Stomach (tissue), 9 donors: Measurements from ENCODE around the gene CRTAC1. TPM values are rescaled to one million over a fixed set of nuclear protein-coding genes. Genes with fewer than 3 reads are reported as not detected.

Experiments used
- DNase-seq, 2 donors: peaks; one replicate each; pipeline versions ENCODE4 v3.0.0 to v3.0.0-alpha.2; 2013 to 2019
- H3K27ac ChIP-seq, 5 donors: fragments of 200-600 bp in 4 of 5; sonication (generic) in 4 of 5; one replicate each; pipeline ENCODE4 v1.5.1; 2013 to 2019; ENCODE audit warnings: mild to moderate bottlenecking in 1 of 5, moderate library complexity in 1 of 5
- H3K27me3 ChIP-seq, 3 donors: fragments of 200-600 bp; sonication (generic); one replicate each; pipeline ENCODE4 v1.5.1; 2017 to 2019; ENCODE audit warnings: mixed run types in 1 of 3
- H3K36me3 ChIP-seq, 4 donors: fragments of 200-600 bp; sonication (generic); 1 replicate in 3 of 4; 2 replicates in 1 of 4; pipeline ENCODE4 v1.5.1; 2016 to 2019
- H3K4me1 ChIP-seq, 4 donors: fragments of 200-600 bp; sonication (generic); one replicate each; pipeline ENCODE4 v1.5.1; 2016 to 2019
- H3K4me3 ChIP-seq, 4 donors: fragments of 200-600 bp; sonication (generic) in 3 of 4; one replicate each; pipeline ENCODE4 v1.5.1; 2016 to 2019; ENCODE audit warnings: mild to moderate bottlenecking in 1 of 4
- H3K9me3 ChIP-seq, 4 donors: fragments of 200-600 bp; sonication (generic); one replicate each; pipeline ENCODE4 v1.5.1; 2016 to 2019
- EP300 ChIP-seq: sonication (generic); formaldehyde crosslinking; IDR thresholded peaks from one replicate; pipeline ENCODE4 v1.6.1; 2017; ENCODE audit warnings: antibody characterized with exemption
- POLR2A ChIP-seq, 4 donors: fragments of 450-650 bp; IDR thresholded peaks; one replicate each; pipeline ENCODE4 v1.6.1; 2016; ENCODE audit warnings: antibody characterized with exemption in 4 of 4, control low read depth in 2 of 4, mild to moderate bottlenecking in 1 of 4, moderate library complexity in 1 of 4
- POLR2AphosphoS5 ChIP-seq, 3 donors: sonication (generic); formaldehyde crosslinking; IDR thresholded peaks; one replicate each; pipeline ENCODE4 v1.6.1; 2016; ENCODE audit warnings: antibody characterized with exemption in 3 of 3
- WGBS, 5 donors: extraction: QIAGEN DNeasy Blood & Tissue Kit in 3 of 5; methylation state at CpG; one replicate each; pipeline versions ENCODE4 v1.1.5 to v1.1.7; 2013 to 2018; 5-methylcytosine and 5-hydroxymethylcytosine counted together
- intact Hi-C: fragments of 100-400 bp; cut with DNase I; formaldehyde crosslinking; loops from one replicate; pipeline ENCODE4 v1.15.1; 2023; ENCODE audit warnings: low total_unique reads
- polyA plus RNA-seq, 3 donors: library from polyadenylated mRNA; stranded (reverse); fragments of 200-250 nt; gene quantifications; one replicate each; pipeline ENCODE4 v1.2.3, GENCODE V29; 2013
- total RNA-seq, 5 donors: library from RNA; depleted of rRNA; stranded (reverse); fragments of >200 nt; gene quantifications; one replicate each; pipeline versions ENCODE4 v1.1.0 to v1.2.3, GENCODE V29; 2014 to 2016
- TF ChIP-seq, protein P1 (sequence below), 7 experiments: fragments of 450-650 bp in 4 of 7; fragments of 200-600 bp in 3 of 7; sonication (generic) in 3 of 7; IDR thresholded peaks; one replicate each; pipeline ENCODE4 v1.5.1; 2016 to 2019; ENCODE audit warnings: antibody characterized with exemption in 7 of 7, control low read depth in 2 of 7, mild to moderate bottlenecking in 1 of 7
- donor health status: healthy with polysubstance abuse.
- donor health status: Bipolar disorder and iron deficiency.
- donor health status: healthy.

CRTAC1 gene
- total and polyA plus RNA-seq, 8 donors: 0.06 to 21.4 (median 0.77) TPM; not detected in 2

GRCh38 chr10:97838091-97838490 is 192.3 kb downstream of the CRTAC1 start:
- peaks cover 0 to 13% (median 0%) of the 10 kb centered on the region in 4 donors for H3K4me1 ChIP-seq
- no peak overlapping the region for H3K27ac ChIP-seq
- peaks cover 0 to 27% (median 0%) of the 10 kb centered on the region in 3 donors for H3K27me3 ChIP-seq
- 89 to 98% (median 93%) methylated on average over 3 of the region's 3 CpGs for WGBS, 5 donors
- no peaks in the 10 kb centered on the region for H3K36me3 ChIP-seq
- H3K4me3 ChIP-seq: no peak overlapping the region
- no peaks in the 10 kb centered on the region for H3K9me3 ChIP-seq
- TF ChIP-seq POLR2AphosphoS5 (IDR thresholded peaks at IDR 0.05) (no peak), EP300 (no peak)
- intact Hi-C loops: no loop called here
- DNase-seq: no peak

GRCh38 chr10:97836446-97836845 is 194.0 kb downstream of the CRTAC1 start:
- Histone ChIP-seq H3K36me3 (no peaks in the 10 kb centered on the region), H3K9me3 (no peaks in the 10 kb centered on the region), H3K4me1 (peaks cover 0 to 13% (median 0%) of the 10 kb centered on the region in 4 donors), H3K27ac (no peak overlapping the region), H3K4me3 (no peak overlapping the region), H3K27me3 (peaks cover 0 to 34% (median 0%) of the 10 kb centered on the region in 3 donors)
- 82 to 90% (median 89%) methylated on average over 2 of the region's 2 CpGs for WGBS, 5 donors
- intact Hi-C loops: no loop called here
- TF ChIP-seq POLR2AphosphoS5 (IDR thresholded peaks at IDR 0.05): no peak
- TF ChIP-seq POLR2A (IDR thresholded peaks at IDR 0.05): no peak
- no peak for TF ChIP-seq EP300
- TF ChIP-seq, protein P1, sequence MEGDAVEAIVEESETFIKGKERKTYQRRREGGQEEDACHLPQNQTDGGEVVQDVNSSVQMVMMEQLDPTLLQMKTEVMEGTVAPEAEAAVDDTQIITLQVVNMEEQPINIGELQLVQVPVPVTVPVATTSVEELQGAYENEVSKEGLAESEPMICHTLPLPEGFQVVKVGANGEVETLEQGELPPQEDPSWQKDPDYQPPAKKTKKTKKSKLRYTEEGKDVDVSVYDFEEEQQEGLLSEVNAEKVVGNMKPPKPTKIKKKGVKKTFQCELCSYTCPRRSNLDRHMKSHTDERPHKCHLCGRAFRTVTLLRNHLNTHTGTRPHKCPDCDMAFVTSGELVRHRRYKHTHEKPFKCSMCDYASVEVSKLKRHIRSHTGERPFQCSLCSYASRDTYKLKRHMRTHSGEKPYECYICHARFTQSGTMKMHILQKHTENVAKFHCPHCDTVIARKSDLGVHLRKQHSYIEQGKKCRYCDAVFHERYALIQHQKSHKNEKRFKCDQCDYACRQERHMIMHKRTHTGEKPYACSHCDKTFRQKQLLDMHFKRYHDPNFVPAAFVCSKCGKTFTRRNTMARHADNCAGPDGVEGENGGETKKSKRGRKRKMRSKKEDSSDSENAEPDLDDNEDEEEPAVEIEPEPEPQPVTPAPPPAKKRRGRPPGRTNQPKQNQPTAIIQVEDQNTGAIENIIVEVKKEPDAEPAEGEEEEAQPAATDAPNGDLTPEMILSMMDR (IDR thresholded peaks at IDR 0.05): no peak
- no peak for DNase-seq

GRCh38 chr10:97831259-97831658 is 199.2 kb downstream of the CRTAC1 start:
- WGBS, 5 donors: 74 to 88% (median 79%) methylated on average over 2 of the region's 2 CpGs
- intact Hi-C loops: no loop called here

DNA sequence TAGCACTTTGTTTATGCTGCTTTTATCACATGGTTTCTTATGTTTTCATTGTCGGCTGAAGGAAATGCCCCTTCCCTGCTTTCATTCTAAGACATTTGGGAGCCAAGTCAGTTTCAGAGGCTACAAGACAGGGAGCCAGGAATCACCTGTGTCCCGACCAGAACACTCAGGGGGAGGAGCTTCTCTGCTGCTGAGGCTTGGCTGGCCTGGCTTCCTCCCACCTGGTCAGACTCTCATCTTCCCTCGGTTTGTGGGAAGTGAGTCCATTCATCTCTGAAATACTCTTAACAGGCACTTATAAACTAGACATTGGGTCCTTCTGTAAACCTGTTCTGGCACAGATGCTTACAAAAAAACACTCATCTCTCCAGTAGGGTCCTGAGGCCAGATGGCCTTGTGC is 200.4 kb downstream of the CRTAC1 start:
- Histone ChIP-seq H3K36me3 (no peaks in the 10 kb centered on the region), H3K4me3 (no peak overlapping the region), H3K9me3 (no peaks in the 10 kb centered on the region), H3K4me1 (no peaks in the 10 kb centered on the region), H3K27ac (no peak overlapping the region), H3K27me3 (peaks cover 0 to 46% (median 0%) of the 10 kb centered on the region in 3 donors)
- TF ChIP-seq POLR2A (IDR thresholded peaks at IDR 0.05): no peak
- no peak for TF ChIP-seq EP300
- TF ChIP-seq, protein P1 (IDR thresholded peaks at IDR 0.05): no peak
- TF ChIP-seq POLR2AphosphoS5 (IDR thresholded peaks at IDR 0.05): no peak
- WGBS, 5 donors: 3 to 15% (median 12%) methylated on average over 3 of the region's 3 CpGs
- intact Hi-C loops: no loop called here
- DNase-seq: peak in 1 of 2 donors; percentile 22

More at GRCh38 chr10:97831259-97831658, 199.2 kb downstream of the CRTAC1 start:
- no peaks in the 10 kb centered on the region for H3K36me3 ChIP-seq
- no peak overlapping the region for H3K27ac ChIP-seq
- no peak overlapping the region for H3K4me3 ChIP-seq
- no peaks in the 10 kb centered on the region for H3K9me3 ChIP-seq
- no peaks in the 10 kb centered on the region for H3K4me1 ChIP-seq
- H3K27me3 ChIP-seq: peaks cover 0 to 47% (median 0%) of the 10 kb centered on the region in 3 donors
- TF ChIP-seq POLR2A (IDR thresholded peaks at IDR 0.05) (no peak), EP300 (no peak), POLR2AphosphoS5 (IDR thresholded peaks at IDR 0.05) (no peak)
- TF ChIP-seq, protein P1 (IDR thresholded peaks at IDR 0.05): no peak
- DNase-seq: no peak

DNA sequence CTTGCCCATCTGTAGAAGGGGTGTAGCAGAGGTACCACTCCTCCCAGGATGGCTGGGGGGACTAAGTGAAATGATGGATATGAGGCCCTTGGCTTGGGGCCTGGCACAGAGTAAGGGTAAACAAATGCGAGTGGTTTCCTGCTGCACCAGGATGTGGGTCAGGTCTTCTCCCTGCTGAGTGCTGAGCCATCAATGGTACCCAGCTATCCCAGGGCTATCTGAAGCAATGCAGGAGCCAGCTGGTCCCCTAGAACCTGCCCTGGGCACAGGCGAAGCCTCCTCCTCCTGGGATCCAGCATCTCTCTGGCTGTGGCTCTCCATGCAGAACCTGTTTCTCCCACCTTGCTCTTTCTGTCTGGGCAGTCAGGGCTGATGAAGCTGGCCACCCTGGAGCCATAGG is 201.7 kb downstream of the CRTAC1 start:
- H3K27me3 ChIP-seq: peaks cover 0 to 40% (median 0%) of the 10 kb centered on the region in 3 donors
- H3K4me1 ChIP-seq: no peaks in the 10 kb centered on the region
- no peaks in the 10 kb centered on the region for H3K36me3 ChIP-seq
- H3K9me3 ChIP-seq: no peaks in the 10 kb centered on the region
- TF ChIP-seq, protein P1 (IDR thresholded peaks at IDR 0.05): no peak
- no peak for TF ChIP-seq POLR2A (IDR thresholded peaks at IDR 0.05)
- TF ChIP-seq POLR2AphosphoS5 (IDR thresholded peaks at IDR 0.05): no peak
- no peak for TF ChIP-seq EP300
- H3K27ac ChIP-seq: no peak overlapping the region
- WGBS, 5 donors: 50 to 66% (median 58%) methylated on average over 2 of the region's 2 CpGs
- no peak for DNase-seq
- no peak overlapping the region for H3K4me3 ChIP-seq
- intact Hi-C loops: no loop called here
